Activated T-cell treated with anti-CD3 and anti-CD28 coated beads, Interleukin-2, amount 50 U/mL, for 72 hours (primary cell): ENCODE measurements around the gene RPL9. TPM values are rescaled to one million over a fixed set of nuclear protein-coding genes. Genes with fewer than 3 reads are reported as not detected.
"Not testable (repeated sequence)": the region's sequence is repeated elsewhere in the genome, so short reads cannot be mapped to it uniquely, and the experiment has no call there.

Source experiments
- ATAC-seq, 2 donors: fragments of 150-1000 bp; cut with Tn5 transposase; replicated peaks in 1 of 2; 2 replicates each; pipeline ENCODE4 v1.10.0; 2021; ENCODE audit warnings: moderate library complexity in 2 of 2, mild to moderate bottlenecking in 1 of 2
- DNase-seq, 2 donors: peaks; one replicate each; pipeline ENCODE4 v3.0.0; 2021 to 2022; ENCODE audit warnings: mixed read lengths in 1 of 2
- H3K27ac Mint-ChIP-seq: one replicate; pipeline ENCODE4 v1.8.0; 2022; ENCODE audit warnings: mild to moderate bottlenecking, moderate library complexity, mixed read lengths
- H3K27me3 Mint-ChIP-seq: one replicate; pipeline ENCODE4 v1.8.0; 2022; ENCODE audit warnings: low read depth, mixed read lengths
- H3K36me3 Mint-ChIP-seq, 2 donors: one replicate each; pipeline ENCODE4 v1.8.0; 2022; ENCODE audit warnings: mixed read lengths in 2 of 2, mild to moderate bottlenecking in 1 of 2; ENCODE audit not compliant: insufficient read depth in 2 of 2
- H3K4me1 Mint-ChIP-seq: one replicate; pipeline ENCODE4 v1.8.0; 2022; ENCODE audit warnings: low read depth, mixed read lengths
- H3K4me3 Mint-ChIP-seq, 2 donors: one replicate each; pipeline ENCODE4 v1.8.0; 2022; ENCODE audit warnings: mild to moderate bottlenecking in 2 of 2, mixed read lengths in 2 of 2, moderate library complexity in 2 of 2
- H3K9me3 Mint-ChIP-seq, 2 donors: one replicate each; pipeline ENCODE4 v1.8.0; 2022; ENCODE audit warnings: mixed read lengths in 2 of 2
- total RNA-seq, 2 donors: library from RNA; stranded (reverse); gene quantifications; one replicate each; pipeline ENCODE4 v1.2.3, GENCODE V29; 2022

The RPL9 gene
- total RNA-seq, 2 donors from 2014 or later: 2,445 to 2,588 TPM

DNA sequence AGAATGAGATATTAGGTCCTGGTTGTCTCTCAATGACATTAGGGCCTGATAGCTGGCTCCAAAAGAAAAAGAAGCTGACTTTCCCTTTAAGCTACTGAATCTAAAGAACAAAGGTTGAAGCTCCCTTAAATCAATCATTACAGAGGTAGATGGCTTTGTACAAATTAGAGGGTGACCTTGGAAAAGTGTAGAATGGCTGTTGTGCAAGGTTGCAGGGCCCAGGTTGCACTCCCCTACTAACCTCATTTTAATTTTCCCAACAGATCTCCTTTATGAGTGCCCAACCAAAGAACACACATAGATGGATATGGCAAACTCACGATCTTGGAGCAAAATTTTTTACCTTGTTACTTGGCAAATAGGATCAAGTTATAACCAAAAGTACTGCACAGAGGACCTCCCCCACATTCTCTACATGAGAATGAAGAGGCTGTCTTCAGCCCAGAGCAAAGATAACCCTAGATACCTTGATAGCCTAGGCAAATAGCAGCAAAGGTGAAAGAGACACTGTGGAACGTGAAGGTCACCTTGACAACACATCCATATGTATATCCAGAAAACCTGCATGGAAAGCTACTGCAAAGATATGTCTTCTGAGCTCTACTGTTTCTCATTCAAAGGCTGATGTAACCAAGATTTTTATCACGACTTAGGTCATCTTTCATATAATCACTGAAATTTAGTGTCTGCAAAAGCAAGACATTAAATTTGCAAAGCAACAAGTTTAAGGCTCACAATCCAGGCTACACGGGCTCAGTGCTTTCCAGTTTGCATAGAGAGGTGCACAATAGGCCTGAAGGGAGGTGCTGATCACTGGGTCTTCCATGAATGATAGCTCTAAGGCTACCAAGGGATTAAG, 29.0 kb downstream of the RPL9 start:
- no peak overlapping the region for H3K27ac Mint-ChIP-seq
- no peaks in the 10 kb centered on the region for H3K36me3 Mint-ChIP-seq
- DNase-seq (no peak), ATAC-seq (no peak)
- no peak overlapping the region for H3K4me3 Mint-ChIP-seq
- no peaks in the 10 kb centered on the region for H3K27me3 Mint-ChIP-seq
- H3K4me1 Mint-ChIP-seq: no peaks in the 10 kb centered on the region
- H3K9me3 Mint-ChIP-seq: no peaks in the 10 kb centered on the region

DNA sequence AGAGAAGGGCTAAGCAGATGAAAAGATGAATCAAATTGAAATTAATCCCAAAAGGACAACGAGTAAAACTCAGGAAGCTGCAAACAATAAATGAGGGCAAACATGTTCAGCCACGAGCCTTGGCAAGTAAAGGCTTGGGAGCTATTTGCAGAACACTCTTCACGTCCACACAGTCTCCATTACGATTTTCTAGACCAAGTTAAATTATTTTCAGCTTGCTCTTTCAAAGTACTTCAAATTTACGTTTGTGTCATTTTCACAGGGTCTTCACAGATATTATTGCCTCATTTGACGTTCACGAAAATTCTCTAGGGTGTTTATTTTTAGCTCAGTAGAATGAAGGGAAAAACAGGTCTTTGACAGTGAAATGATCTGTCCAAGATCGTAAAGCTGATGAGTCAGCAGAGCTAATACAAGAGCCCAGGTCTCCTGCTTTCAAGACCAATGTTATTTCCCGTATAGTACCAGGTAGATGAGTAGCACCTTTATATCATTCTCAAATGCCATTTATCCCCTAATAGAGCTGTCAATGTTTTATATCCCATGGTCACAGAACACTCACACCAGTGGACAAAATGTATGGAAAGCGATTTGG, 31.1 kb downstream of the RPL9 start:
- H3K27me3 Mint-ChIP-seq: no peaks in the 10 kb centered on the region
- H3K36me3 Mint-ChIP-seq: no peaks in the 10 kb centered on the region
- H3K9me3 Mint-ChIP-seq: no peaks in the 10 kb centered on the region
- no peak overlapping the region for H3K27ac Mint-ChIP-seq
- H3K4me1 Mint-ChIP-seq: no peaks in the 10 kb centered on the region
- ATAC-seq (no peak), DNase-seq (no peak)
- no peak overlapping the region for H3K4me3 Mint-ChIP-seq

DNA sequence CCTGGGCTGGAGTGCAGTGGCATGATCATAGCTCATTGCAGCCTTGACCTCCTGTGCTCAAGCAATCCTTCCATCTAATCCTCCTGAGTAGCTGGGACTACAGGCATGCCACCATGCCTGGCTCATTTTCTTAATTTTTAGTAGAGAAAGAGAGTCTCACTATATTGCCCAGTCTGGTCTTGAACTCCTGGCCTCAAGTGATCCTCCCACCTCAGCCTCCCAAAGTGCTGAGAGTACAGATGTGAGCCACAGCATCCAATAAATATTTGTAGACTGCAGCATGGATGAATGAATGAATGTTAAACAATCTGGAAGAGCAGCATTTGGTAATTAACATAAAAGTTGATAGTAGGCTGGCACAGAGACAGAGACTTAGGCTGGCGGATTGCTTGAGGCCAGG, 32.0 kb downstream of the RPL9 start:
- no peaks in the 10 kb centered on the region for H3K4me1 Mint-ChIP-seq
- DNase-seq (no peak), ATAC-seq (no peak)
- H3K36me3 Mint-ChIP-seq: no peaks in the 10 kb centered on the region
- H3K4me3 Mint-ChIP-seq: no peak overlapping the region
- H3K27ac Mint-ChIP-seq: no peak overlapping the region
- no peaks in the 10 kb centered on the region for H3K9me3 Mint-ChIP-seq
- H3K27me3 Mint-ChIP-seq: no peaks in the 10 kb centered on the region

DNA sequence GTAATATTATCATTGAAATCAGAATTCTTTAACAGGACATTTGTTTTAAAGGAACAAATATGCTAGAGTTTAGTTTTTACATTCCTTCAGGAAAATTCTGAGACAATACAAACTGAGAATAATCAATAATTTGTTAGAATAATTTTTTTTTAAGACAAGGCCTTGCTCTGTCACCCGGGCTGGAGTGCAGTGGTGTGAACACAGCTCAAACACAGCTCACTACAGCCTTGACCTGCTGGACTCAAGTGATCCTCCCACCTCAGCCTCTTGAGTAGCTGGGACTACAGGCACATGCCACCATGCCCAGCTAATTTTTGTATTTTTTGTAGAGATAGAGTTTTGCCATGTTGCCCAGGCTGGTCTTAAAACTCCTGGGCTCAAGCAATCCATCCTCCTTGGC, 33.4 kb downstream of the RPL9 start:
- not testable (repeated sequence) for H3K4me3 Mint-ChIP-seq, ATAC-seq, H3K27me3 Mint-ChIP-seq, H3K36me3 Mint-ChIP-seq, H3K27ac Mint-ChIP-seq, H3K9me3 Mint-ChIP-seq, H3K4me1 Mint-ChIP-seq, DNase-seq

DNA sequence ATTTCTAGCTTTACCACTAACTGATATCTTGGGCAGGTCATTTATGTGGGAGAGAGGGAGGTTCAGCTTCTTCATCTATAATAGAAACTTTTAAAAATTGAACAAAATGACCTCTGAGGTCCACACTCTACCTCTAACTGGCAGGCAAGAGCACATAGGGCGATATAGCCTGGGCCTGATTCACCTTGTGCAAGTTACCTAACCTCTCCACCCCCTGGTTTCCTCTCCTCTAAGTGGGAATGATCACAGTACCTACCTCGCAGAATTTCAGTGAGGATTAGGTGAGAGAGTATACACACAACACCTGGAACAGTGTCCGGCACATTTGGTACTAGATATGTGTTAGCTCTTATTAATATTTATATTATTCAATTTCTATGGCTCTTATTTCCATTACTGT, 36.5 kb downstream of the RPL9 start:
- Mint-ChIP-seq H3K4me3 (no peak overlapping the region), H3K27me3 (no peaks in the 10 kb centered on the region), H3K27ac (no peak overlapping the region), H3K36me3 (no peaks in the 10 kb centered on the region), H3K4me1 (no peaks in the 10 kb centered on the region), H3K9me3 (no peaks in the 10 kb centered on the region)
- ATAC-seq (no peak), DNase-seq (no peak)

DNA sequence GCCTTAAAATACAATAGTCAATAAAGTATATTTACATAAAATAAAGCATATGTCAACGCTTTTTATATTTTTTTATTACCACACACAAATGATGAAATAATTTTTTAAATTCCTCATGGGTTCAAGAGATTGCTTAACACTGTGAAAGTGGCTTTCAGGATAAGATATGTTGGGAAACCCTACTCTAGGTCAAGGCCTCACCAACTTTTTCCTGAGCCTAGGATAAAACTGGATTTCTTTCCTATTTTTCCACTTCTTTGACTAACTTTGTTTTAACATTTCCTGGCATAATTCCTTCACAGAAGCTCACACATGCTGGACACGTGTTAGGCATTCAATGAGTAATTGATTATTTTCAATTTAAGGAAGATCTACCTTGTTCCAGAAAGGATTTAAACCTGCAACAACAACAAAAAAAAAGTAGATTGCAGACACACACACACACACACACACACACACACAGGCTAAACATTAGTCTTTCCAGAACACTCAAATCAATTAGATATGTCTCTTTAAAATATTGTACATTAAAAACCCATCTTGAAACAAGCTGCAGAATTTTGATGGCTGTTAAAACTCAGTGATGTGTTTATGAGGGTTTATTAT, 42.9 kb downstream of the RPL9 start:
- no peaks in the 10 kb centered on the region for H3K9me3 Mint-ChIP-seq
- no peaks in the 10 kb centered on the region for H3K36me3 Mint-ChIP-seq
- no peaks in the 10 kb centered on the region for H3K27me3 Mint-ChIP-seq
- no peak overlapping the region for H3K27ac Mint-ChIP-seq
- DNase-seq (no peak), ATAC-seq (no peak)
- no peaks in the 10 kb centered on the region for H3K4me1 Mint-ChIP-seq
- H3K4me3 Mint-ChIP-seq: no peak overlapping the region

DNA sequence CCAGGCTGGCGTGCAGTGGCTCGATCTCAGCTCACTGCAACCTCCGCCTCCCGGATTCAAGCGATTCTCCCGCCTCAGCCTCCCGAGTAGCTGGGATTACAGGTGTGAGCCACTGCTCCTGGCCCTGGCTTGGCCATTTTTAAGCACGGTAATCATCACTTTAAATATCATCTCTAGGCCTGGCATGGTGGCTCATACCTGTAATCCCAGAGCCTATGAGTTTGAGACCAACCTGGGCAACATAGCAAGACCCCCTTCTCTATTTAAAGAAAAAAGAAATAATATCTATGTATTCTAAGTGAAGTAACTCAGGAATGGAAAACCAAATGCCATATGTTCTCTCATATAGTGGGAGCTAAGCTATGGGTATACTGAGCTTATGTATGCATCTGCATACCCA, 47.2 kb downstream of the RPL9 start:
- not testable (repeated sequence) for H3K27ac Mint-ChIP-seq, DNase-seq, H3K36me3 Mint-ChIP-seq, H3K4me1 Mint-ChIP-seq, H3K4me3 Mint-ChIP-seq, ATAC-seq, H3K9me3 Mint-ChIP-seq, H3K27me3 Mint-ChIP-seq

DNA sequence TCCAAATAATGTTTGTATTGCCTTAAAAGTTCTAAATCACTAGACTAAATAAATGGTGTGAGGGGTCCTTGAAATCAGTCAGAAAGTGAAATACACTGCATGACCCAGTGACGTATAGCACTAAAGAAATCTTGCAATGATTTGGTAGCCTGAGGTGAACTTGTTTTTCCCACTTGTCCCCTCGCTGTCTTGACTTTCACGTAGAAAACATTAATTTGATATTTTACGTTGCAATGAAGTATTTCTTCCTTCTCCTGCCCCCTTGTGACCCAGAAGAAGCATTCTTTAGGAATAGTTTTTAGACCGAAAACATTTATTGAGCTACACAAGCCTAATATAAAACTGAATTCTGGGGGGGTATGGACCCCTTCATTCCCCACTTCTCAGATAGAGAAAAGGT, 48.3 kb downstream of the RPL9 start:
- no peak for DNase-seq
- Mint-ChIP-seq H3K27ac (no peak overlapping the region), H3K4me3 (no peak overlapping the region), H3K4me1 (no peaks in the 10 kb centered on the region), H3K27me3 (no peaks in the 10 kb centered on the region), H3K9me3 (no peaks in the 10 kb centered on the region), H3K36me3 (no peaks in the 10 kb centered on the region)
- no peak for ATAC-seq

DNA sequence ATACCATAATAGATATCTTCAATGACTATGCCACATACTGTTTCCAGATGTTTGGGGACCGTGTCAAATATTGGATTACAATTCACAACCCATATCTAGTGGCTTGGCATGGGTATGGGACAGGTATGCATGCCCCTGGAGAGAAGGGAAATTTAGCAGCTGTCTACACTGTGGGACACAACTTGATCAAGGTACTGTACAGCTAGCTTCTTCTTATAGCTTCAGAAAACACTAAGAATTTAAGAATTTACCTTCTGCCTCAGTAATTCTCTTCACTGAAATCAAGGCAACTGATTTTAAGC, 51.2 kb downstream of the RPL9 start:
- DNase-seq (no peak), ATAC-seq (no peak)
- Mint-ChIP-seq H3K27ac (no peak overlapping the region), H3K4me1 (no peaks in the 10 kb centered on the region), H3K27me3 (no peaks in the 10 kb centered on the region), H3K9me3 (no peaks in the 10 kb centered on the region), H3K36me3 (no peaks in the 10 kb centered on the region), H3K4me3 (no peak overlapping the region)

DNA sequence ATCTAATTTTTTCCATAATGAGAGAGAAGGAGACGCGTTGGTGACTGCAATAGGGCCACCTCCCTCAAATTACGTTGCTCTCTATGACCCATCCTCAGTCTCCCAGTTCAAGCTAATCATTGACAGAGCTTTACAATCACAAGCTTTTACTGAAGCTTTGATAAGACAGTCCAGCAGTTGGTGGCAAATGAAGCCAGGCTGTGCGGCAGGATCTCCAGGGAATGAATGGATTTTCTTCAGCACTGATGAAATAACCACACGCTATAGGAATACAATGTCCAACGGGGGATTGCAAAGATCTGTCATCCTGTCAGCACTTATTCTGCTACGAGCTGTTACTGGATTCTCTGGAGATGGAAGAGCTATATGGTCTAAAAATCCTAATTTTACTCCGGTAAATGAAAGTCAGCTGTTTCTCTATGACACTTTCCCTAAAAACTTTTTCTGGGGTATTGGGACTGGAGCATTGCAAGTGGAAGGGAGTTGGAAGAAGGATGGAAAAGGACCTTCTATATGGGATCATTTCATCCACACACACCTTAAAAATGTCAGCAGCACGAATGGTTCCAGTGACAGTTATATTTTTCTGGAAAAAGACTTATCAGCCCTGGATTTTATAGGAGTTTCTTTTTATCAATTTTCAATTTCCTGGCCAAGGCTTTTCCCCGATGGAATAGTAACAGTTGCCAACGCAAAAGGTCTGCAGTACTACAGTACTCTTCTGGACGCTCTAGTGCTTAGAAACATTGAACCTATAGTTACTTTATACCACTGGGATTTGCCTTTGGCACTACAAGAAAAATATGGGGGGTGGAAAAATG, 51.7 kb downstream of the RPL9 start, which contains the start of gene KLB:
Gene KLB, plus strand, starts transcription at position 168 of the 821 bp plus-strand sequence. Its CDS starts 20 bp downstream, at position 188.
- no peak for DNase-seq
- no peaks in the 10 kb centered on the region for H3K9me3 Mint-ChIP-seq
- no peaks in the 10 kb centered on the region for H3K27me3 Mint-ChIP-seq
- no peak for ATAC-seq
- H3K4me3 Mint-ChIP-seq: no peak within 1 kb of the TSS
- H3K27ac Mint-ChIP-seq: no peak within 1 kb of the TSS
- H3K36me3 Mint-ChIP-seq: no peaks in the 10 kb centered on the region
- H3K4me1 Mint-ChIP-seq: no peaks in the 10 kb centered on the region

Other genes with a start within 250 kb of the RPL9 start
- gene RFC1, start 92.6 kb downstream of the RPL9 start, total RNA-seq: 100 to 1,000 TPM; 111 to 134 TPM
- not detected for gene KLB, start 52.0 kb downstream of the RPL9 start, total RNA-seq
- 10 to 100 TPM; 28.3 to 39.5 TPM for gene LIAS, start 134 bp upstream of the RPL9 start, total RNA-seq
- 10 to 100 TPM; 33.0 to 36.7 TPM for gene UGDH, start 68.5 kb upstream of the RPL9 start, total RNA-seq
- gene SMIM14, start 179.9 kb upstream of the RPL9 start, total RNA-seq: 1 to 10 TPM; 4.4 to 8.6 TPM
- 10 to 100 TPM; 79.2 to 84.7 TPM for gene UBE2K, start 239.2 kb upstream of the RPL9 start, total RNA-seq